ENCODE measurements around the gene PAAF1. TPM values are rescaled to one million over a fixed set of nuclear protein-coding genes. Genes with fewer than 3 reads are reported as not detected.
"Not testable (repeated sequence)": the region's sequence is repeated elsewhere in the genome, so short reads cannot be mapped to it uniquely, and the experiment has no call there.

PAAF1 gene
- total RNA-seq, 1 experiment from 2014 or later = 14.9 TPM

- not testable (repeated sequence) for DNase-seq (ENCODE audit: low read depth)
These were observed 3.6 kb downstream of the PAAF1 start for GRCh38 chr11:73880449-73880848.

- no peak for DNase-seq (ENCODE audit: low read depth)
These were observed 7.1 kb downstream of the PAAF1 start for GRCh38 chr11:73883856-73884255.

GRCh38 chr11:73888244-73888643 lies 11.4 kb downstream of the PAAF1 start:
- DNase-seq (ENCODE audit: low read depth) = no peak

GRCh38 chr11:73889019-73889418 lies 12.2 kb downstream of the PAAF1 start:
- DNase-seq (ENCODE audit: low read depth) = peak; percentile 13

- no peak for DNase-seq (ENCODE audit: low read depth)
These were observed 12.7 kb downstream of the PAAF1 start for GRCh38 chr11:73889536-73889935.

GRCh38 chr11:73893041-73893440 lies 16.2 kb downstream of the PAAF1 start:
- no peak for DNase-seq (ENCODE audit: low read depth)

- no peak for DNase-seq (ENCODE audit: low read depth)
These were observed 18.0 kb downstream of the PAAF1 start for GRCh38 chr11:73894725-73895335.

GRCh38 chr11:73902303-73902702 lies 25.5 kb downstream of the PAAF1 start:
- no peak for DNase-seq (ENCODE audit: low read depth)

GRCh38 chr11:73907191-73907590 lies 30.4 kb downstream of the PAAF1 start:
- peak; percentile 78 for DNase-seq (ENCODE audit: low read depth)

GRCh38 chr11:73912026-73912425 lies 35.2 kb downstream of the PAAF1 start:
- DNase-seq (ENCODE audit: low read depth) = no peak

GRCh38 chr11:73913472-73913871 lies 36.7 kb downstream of the PAAF1 start:
- DNase-seq (ENCODE audit: low read depth) = no peak

- DNase-seq (ENCODE audit: low read depth) = no peak
These were observed 37.5 kb downstream of the PAAF1 start for GRCh38 chr11:73914284-73914683.

- DNase-seq (ENCODE audit: low read depth) = peak; percentile 6
These were observed 39.6 kb downstream of the PAAF1 start for GRCh38 chr11:73916435-73916834.

GRCh38 chr11:73921180-73921579 lies 44.4 kb downstream of the PAAF1 start:
- DNase-seq (ENCODE audit: low read depth) = no peak

GRCh38 chr11:73929388-73929787 lies 52.6 kb downstream of the PAAF1 start:
- no peak for DNase-seq (ENCODE audit: low read depth)

GRCh38 chr11:73931039-73931645 lies 54.3 kb downstream of the PAAF1 start:
- peak; percentile 71 for DNase-seq (ENCODE audit: low read depth)

- no peak for DNase-seq (ENCODE audit: low read depth)
These were observed 55.2 kb downstream of the PAAF1 start for GRCh38 chr11:73931951-73932350.

GRCh38 chr11:73932781-73933180 lies 56.0 kb downstream of the PAAF1 start:
- DNase-seq (ENCODE audit: low read depth) = no peak

- not testable (repeated sequence) for DNase-seq (ENCODE audit: low read depth)
These were observed 59.2 kb downstream of the PAAF1 start for GRCh38 chr11:73936047-73936446.

GRCh38 chr11:73939096-73939495 lies 62.3 kb downstream of the PAAF1 start:
- peak; percentile 64 for DNase-seq (ENCODE audit: low read depth)

GRCh38 chr11:73940801-73941570 lies 64.2 kb downstream of the PAAF1 start:
- no peak for DNase-seq (ENCODE audit: low read depth)

- no peak for DNase-seq (ENCODE audit: low read depth)
These were observed 65.2 kb downstream of the PAAF1 start for GRCh38 chr11:73942010-73942409.

- DNase-seq (ENCODE audit: low read depth) = no peak
These were observed 67.3 kb downstream of the PAAF1 start for GRCh38 chr11:73944085-73944484.
